H1 (cell line): ENCODE results near the gene DSTYK.

ENCODE experiments used
- ATF2 ChIP-seq: IDR thresholded peaks from 2 replicates; pipeline ENCODE4 v1.6.1; 2012; ENCODE audit warnings: low read length, inconsistent platforms
- CTCF ChIP-seq, 3 experiments: IDR thresholded peaks; 1 replicate in 2 of 3; 2 replicates in 1 of 3; pipeline versions ENCODE4 v1.5.1 to v1.6.1; 2011; ENCODE audit warnings: low read length in 3 of 3, mild to moderate bottlenecking in 3 of 3, inconsistent platforms in 2 of 3, low read depth in 1 of 3, moderate library complexity in 1 of 3; ENCODE audit not compliant: insufficient read depth in 1 of 3; ENCODE audit errors: control extremely low read depth in 1 of 3
- EP300 ChIP-seq, 2 experiments: IDR thresholded peaks; 1 replicate in 1 of 2; 2 replicates in 1 of 2; pipeline ENCODE4 v1.6.1; 2011 to 2012; ENCODE audit warnings: low read depth in 2 of 2, low read length in 2 of 2, mild to moderate bottlenecking in 2 of 2, borderline replicate concordance in 1 of 2, inconsistent platforms in 1 of 2, moderate library complexity in 1 of 2
- JUND ChIP-seq: IDR thresholded peaks from 2 replicates; pipeline ENCODE4 v1.6.1; 2011; ENCODE audit warnings: mild to moderate bottlenecking, improper control_type of control experiment, low read length
- RFX5 ChIP-seq: IDR thresholded peaks from 2 replicates; pipeline ENCODE4 v1.6.1; 2011; ENCODE audit warnings: low read depth, low read length, improper control_type of control experiment, borderline replicate concordance
- TBP ChIP-seq: IDR thresholded peaks from 2 replicates; pipeline ENCODE4 v1.6.1; 2011; ENCODE audit warnings: low read depth, low read length, improper control_type of control experiment
- TCF12 ChIP-seq: IDR thresholded peaks from 2 replicates; pipeline ENCODE4 v1.6.1; 2011; ENCODE audit warnings: low read depth, mild to moderate bottlenecking, low read length
- USF2 ChIP-seq: IDR thresholded peaks from 2 replicates; pipeline ENCODE4 v1.6.1; 2011; ENCODE audit warnings: low read length, improper control_type of control experiment

GRCh38 chr1:205179842-205180241 lies 31.7 kb downstream of the DSTYK start:
- TF ChIP-seq RFX5 (no peak), CTCF (IDR thresholded peaks at IDR 0.05; ENCODE audit: control extremely low read depth in 1 of 3, insufficient read depth in 1 of 3, low read depth in 1 of 3, low read length in 3 of 3) (no peak), JUND (no peak), USF2 (no peak), TCF12 (no peak), ATF2 (no peak), EP300 (IDR thresholded peaks at IDR 0.05; ENCODE audit: borderline replicate concordance in 1 of 2, low read depth in 2 of 2, low read length in 2 of 2) (no peak), TBP (no peak)
